H9 (cell line): Measurements from ENCODE around the gene LRRK1. TPM values are rescaled to one million over a fixed set of nuclear protein-coding genes. Genes with fewer than 3 reads are reported as not detected.

Experiments
- DNase-seq: peaks from one replicate; pipeline ENCODE4 v3.0.0-alpha.2; 2017
- H2AFZ ChIP-seq: one replicate; pipeline ENCODE4 v1.6.1; 2013; ENCODE audit warnings: mild to moderate bottlenecking, low read length, control low read depth, moderate library complexity
- H2AK5ac ChIP-seq: 2 replicates; pipeline ENCODE4 v1.6.1; 2013; ENCODE audit warnings: low read length, control low read depth, mixed read lengths; ENCODE audit not compliant: insufficient read length
- H2BK120ac ChIP-seq: one replicate; pipeline ENCODE4 v1.6.1; 2013; ENCODE audit warnings: low read depth, mild to moderate bottlenecking, low read length, control low read depth, inconsistent platforms; ENCODE audit not compliant: poor library complexity, severe bottlenecking
- H2BK12ac ChIP-seq: 2 replicates; pipeline ENCODE4 v1.6.1; 2013; ENCODE audit warnings: low read length, control low read depth, mixed read lengths, low read depth; ENCODE audit not compliant: insufficient read length
- H2BK15ac ChIP-seq: 2 replicates; pipeline ENCODE4 v1.6.1; 2013; ENCODE audit warnings: low read depth, low read length, control low read depth
- H2BK20ac ChIP-seq: one replicate; pipeline ENCODE4 v1.6.1; 2013; ENCODE audit warnings: low read depth, mild to moderate bottlenecking, low read length, control low read depth, inconsistent platforms; ENCODE audit not compliant: poor library complexity, severe bottlenecking
- H2BK5ac ChIP-seq: 2 replicates; pipeline ENCODE4 v1.6.1; 2013; ENCODE audit warnings: low read length, control low read depth, mixed read lengths; ENCODE audit not compliant: insufficient read length
- H3K14ac ChIP-seq: 2 replicates; pipeline ENCODE4 v1.6.1; 2013; ENCODE audit warnings: low read length, control low read depth; ENCODE audit not compliant: insufficient read depth
- H3K18ac ChIP-seq: 2 replicates; pipeline ENCODE4 v1.6.1; 2013; ENCODE audit warnings: low read depth, mild to moderate bottlenecking, mixed read lengths, low read length, control low read depth; ENCODE audit not compliant: insufficient read length
- H3K23ac ChIP-seq: 2 replicates; pipeline ENCODE4 v1.6.1; 2013; ENCODE audit warnings: low read length, control low read depth, mixed read lengths, low read depth; ENCODE audit not compliant: insufficient read length
- H3K23me2 ChIP-seq: 2 replicates; pipeline ENCODE4 v1.6.1; 2013; ENCODE audit warnings: low read depth, mild to moderate bottlenecking, mixed read lengths, low read length, control low read depth; ENCODE audit not compliant: insufficient read length, poor library complexity, severe bottlenecking
- H3K27ac ChIP-seq: 2 replicates; pipeline ENCODE4 v1.5.1; 2013; ENCODE audit warnings: low read length, control low read depth, mixed read lengths, low read depth; ENCODE audit not compliant: insufficient read length
- H3K27me3 ChIP-seq: 2 replicates; pipeline ENCODE4 v1.6.1; 2013; ENCODE audit warnings: low read length, control low read depth, inconsistent platforms; ENCODE audit not compliant: insufficient read depth
- H3K4ac ChIP-seq: 2 replicates; pipeline ENCODE4 v1.6.1; 2013; ENCODE audit warnings: low read depth, mild to moderate bottlenecking, control low read depth, inconsistent platforms, low read length, moderate library complexity
- H3K4me1 ChIP-seq: 2 replicates; pipeline ENCODE4 v1.6.1; 2013; ENCODE audit warnings: low read length, control low read depth, inconsistent platforms; ENCODE audit not compliant: insufficient read depth
- H3K4me2 ChIP-seq: 2 replicates; pipeline ENCODE4 v1.6.1; 2013; ENCODE audit warnings: low read length, control low read depth, mixed read lengths; ENCODE audit not compliant: insufficient read length, insufficient read depth
- H3K56ac ChIP-seq: 2 replicates; pipeline ENCODE4 v1.6.1; 2013; ENCODE audit warnings: low read depth, mild to moderate bottlenecking, mixed read lengths, low read length, control low read depth; ENCODE audit not compliant: insufficient read length
- H3K79me1 ChIP-seq: 2 replicates; pipeline ENCODE4 v1.6.1; 2013; ENCODE audit warnings: low read depth, mild to moderate bottlenecking, moderate library complexity, low read length, control low read depth, inconsistent platforms; ENCODE audit not compliant: insufficient read depth, poor library complexity, severe bottlenecking
- H3K79me2 ChIP-seq: 2 replicates; pipeline ENCODE4 v1.6.1; 2013; ENCODE audit warnings: low read length, control low read depth, inconsistent platforms; ENCODE audit not compliant: insufficient read depth
- H3K9ac ChIP-seq: 2 replicates; pipeline ENCODE4 v1.6.1; 2013; ENCODE audit warnings: low read length, control low read depth, mixed read lengths; ENCODE audit not compliant: insufficient read length; ENCODE audit errors: extremely low read depth
- H3K9me3 ChIP-seq: one replicate; pipeline ENCODE4 v1.6.1; 2013; ENCODE audit warnings: low read depth, low read length, inconsistent platforms; ENCODE audit not compliant: control insufficient read depth
- H3T11ph ChIP-seq: one replicate; pipeline ENCODE4 v1.6.1; 2013; ENCODE audit warnings: mild to moderate bottlenecking, low read length, control low read depth, inconsistent platforms
- H4K20me1 ChIP-seq: one replicate; pipeline ENCODE4 v1.6.1; 2013; ENCODE audit not compliant: control insufficient read depth, insufficient read length, insufficient read depth
- H4K5ac ChIP-seq: 2 replicates; pipeline ENCODE4 v1.6.1; 2013; ENCODE audit warnings: low read depth, mild to moderate bottlenecking, mixed read lengths, low read length, control low read depth; ENCODE audit not compliant: insufficient read length
- H4K8ac ChIP-seq: replicated peaks from 2 replicates; pipeline ENCODE4 v1.6.1; 2013; ENCODE audit warnings: low read length, control low read depth, mixed read lengths, low read depth; ENCODE audit not compliant: insufficient read length
- H4K91ac ChIP-seq: 2 replicates; pipeline ENCODE4 v1.6.1; 2013; ENCODE audit warnings: low read depth, mild to moderate bottlenecking, moderate library complexity, mixed read lengths, low read length, control low read depth; ENCODE audit not compliant: insufficient read length
- H3K27ac Mint-ChIP-seq, 3 experiments: 2 replicates in 2 of 3; 3 replicates in 1 of 3; pipeline ENCODE4 v1.8.0; 2020 to 2021; ENCODE audit warnings: mixed read lengths in 3 of 3, mild to moderate bottlenecking in 1 of 3, moderate library complexity in 1 of 3
- H3K27me3 Mint-ChIP-seq: 2 replicates; pipeline ENCODE4 v1.8.0; 2021; ENCODE audit warnings: low read depth, mild to moderate bottlenecking, moderate library complexity, mixed read lengths
- H3K36me3 Mint-ChIP-seq, 3 experiments: 2 replicates in 2 of 3; 3 replicates in 1 of 3; pipeline ENCODE4 v1.8.0; 2020 to 2021; ENCODE audit warnings: low read depth in 3 of 3, mixed read lengths in 3 of 3; ENCODE audit not compliant: insufficient read depth in 1 of 3
- H3K4me1 Mint-ChIP-seq, 2 experiments: 2 replicates each; pipeline ENCODE4 v1.8.0; 2020; ENCODE audit warnings: mixed read lengths in 2 of 2
- H3K4me3 Mint-ChIP-seq, 2 experiments: 2 replicates in 1 of 2; 3 replicates in 1 of 2; pipeline ENCODE4 v1.8.0; 2020 to 2021; ENCODE audit warnings: mild to moderate bottlenecking in 2 of 2, mixed read lengths in 2 of 2, moderate library complexity in 1 of 2
- H3K9me3 Mint-ChIP-seq, 2 experiments: 2 replicates in 1 of 2; 3 replicates in 1 of 2; pipeline ENCODE4 v1.8.0; 2020; ENCODE audit warnings: mild to moderate bottlenecking in 2 of 2, mixed read lengths in 2 of 2, moderate library complexity in 1 of 2
- CTCF ChIP-seq: fragments of 200-600 bp; sonication (generic); conservative IDR thresholded peaks from 3 replicates; pipeline ENCODE4 v1.8.0; 2021; ENCODE audit warnings: antibody characterized with exemption, mild to moderate bottlenecking
- WGBS: extraction: QIAGEN DNeasy Blood & Tissue Kit; methylation state at CpG from one replicate; pipeline ENCODE4 v1.1.7; 2013; ENCODE audit warnings: missing lambda C conversion rate, low lambda C conversion rate, mixed read lengths; ENCODE audit not compliant: insufficient read length; ENCODE audit errors: extremely low coverage; 5-methylcytosine and 5-hydroxymethylcytosine counted together
- total RNA-seq: library from RNA; stranded (reverse); gene quantifications from 2 replicates; pipeline ENCODE4 v1.2.1, GENCODE V29; 2021

LRRK1 gene
- total RNA-seq, 1 experiment from 2014 or later = 4.0 TPM

GRCh38 chr15:100958326-100959065 lies 39.3 kb downstream of the LRRK1 start:
- H4K5ac ChIP-seq = no peak overlapping the region
- TF ChIP-seq CTCF = no peak
- no peak overlapping the region for H3T11ph ChIP-seq
- Mint-ChIP-seq H3K9me3 (no peaks in the 10 kb centered on the region), H3K27ac (no peak overlapping the region), H3K4me1 (no peaks in the 10 kb centered on the region; a peak in 1 of 4 replicates), H3K36me3 (no peaks in the 10 kb centered on the region), H3K27me3 (peaks cover 4% of the 10 kb centered on the region; the same call in 1 of the 2 replicates), H3K4me3 (no peak overlapping the region)
- DNase-seq = no peak
- H4K20me1 ChIP-seq = no peaks in the 10 kb centered on the region
- no peaks in the 10 kb centered on the region for H3K79me1 ChIP-seq
- WGBS = no CpG with 5 or more reads among the region's 10 CpGs
- H3K9me3 ChIP-seq = no peaks in the 10 kb centered on the region
- H3K56ac ChIP-seq = no peak overlapping the region
- no peak overlapping the region for H2BK20ac ChIP-seq
- H3K23me2 ChIP-seq = no peaks in the 10 kb centered on the region
- H2BK15ac ChIP-seq = no peak overlapping the region
- H3K79me2 ChIP-seq = no peaks in the 10 kb centered on the region
- no peak overlapping the region for H3K27ac ChIP-seq
- H3K23ac ChIP-seq = no peak overlapping the region
- H4K8ac ChIP-seq = no peak overlapping the region
- no peak overlapping the region for H3K4me2 ChIP-seq
- no peak overlapping the region for H2AFZ ChIP-seq
- H2BK5ac ChIP-seq = no peak overlapping the region
- no peaks in the 10 kb centered on the region for H3K27me3 ChIP-seq
- H4K91ac ChIP-seq = no peak overlapping the region
- H3K4me1 ChIP-seq = no peaks in the 10 kb centered on the region
- no peak overlapping the region for H3K9ac ChIP-seq
- no peak overlapping the region for H3K4ac ChIP-seq
- H2BK120ac ChIP-seq = no peak overlapping the region
- no peak overlapping the region for H2AK5ac ChIP-seq
- H3K14ac ChIP-seq = no peak overlapping the region
- no peak overlapping the region for H2BK12ac ChIP-seq
- no peak overlapping the region for H3K18ac ChIP-seq
